NT2/D1 (cell line): Measurements from ENCODE around the gene POU2F3.

Experiments used
- DNase-seq: peaks from one replicate; pipeline ENCODE4 v3.0.0-alpha.2; 2011; ENCODE audit warnings: low read depth, low spot score
- H3K27me3 ChIP-seq: 2 replicates; pipeline ENCODE4 v1.6.0; 2011; ENCODE audit warnings: mild to moderate bottlenecking; ENCODE audit not compliant: insufficient read length, insufficient read depth
- H3K36me3 ChIP-seq: 2 replicates; pipeline ENCODE4 v1.6.1; 2011; ENCODE audit warnings: mild to moderate bottlenecking, low read length, mixed read lengths; ENCODE audit not compliant: insufficient read depth, insufficient read length
- H3K4me1 ChIP-seq: 2 replicates; pipeline ENCODE4 v1.5.1; 2011; ENCODE audit not compliant: insufficient read depth, insufficient read length
- H3K4me3 ChIP-seq: 2 replicates; pipeline ENCODE4 v1.5.1; 2011; ENCODE audit warnings: low read depth; ENCODE audit not compliant: insufficient read length
- H3K9ac ChIP-seq: 2 replicates; pipeline ENCODE4 v1.6.0; 2011; ENCODE audit warnings: low read depth; ENCODE audit not compliant: insufficient read length
- H3K9me3 ChIP-seq: 2 replicates; pipeline ENCODE4 v1.5.1; 2011; ENCODE audit warnings: mild to moderate bottlenecking, low read length; ENCODE audit not compliant: insufficient read depth
- SUZ12 ChIP-seq: IDR thresholded peaks from 2 replicates; pipeline ENCODE4 v1.6.1; 2011; ENCODE audit not compliant: insufficient read length, insufficient read depth; ENCODE audit errors: extremely low read depth
- YY1 ChIP-seq: IDR thresholded peaks from 2 replicates; pipeline ENCODE4 v1.6.1; 2011; ENCODE audit not compliant: insufficient read length, insufficient read depth
- ZNF274 ChIP-seq: IDR thresholded peaks from 2 replicates; pipeline ENCODE4 v1.6.1; 2011; ENCODE audit warnings: mild to moderate bottlenecking, low read depth, low read length

POU2F3 gene

DNA sequence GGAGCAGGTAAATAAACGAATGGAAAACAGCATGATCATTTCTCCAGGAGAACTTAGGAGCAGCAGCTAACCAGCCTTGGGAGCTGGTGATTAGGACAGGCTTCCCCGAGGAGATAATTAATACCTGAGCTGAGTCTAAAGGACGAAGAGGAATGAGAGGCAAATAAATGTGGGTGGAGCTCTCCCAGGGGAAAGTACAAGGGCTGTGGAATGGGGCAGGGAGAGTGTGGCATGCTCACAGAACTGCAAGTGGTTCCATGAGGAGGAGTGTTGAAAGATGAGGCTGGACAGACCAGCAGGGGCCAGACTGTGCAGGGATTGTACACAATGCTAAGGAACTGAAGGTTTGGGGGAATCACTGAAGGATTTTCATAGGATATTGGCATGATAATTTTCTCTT, 70.9 kb downstream of the POU2F3 start:
- Histone ChIP-seq H3K4me1 (peaks cover 6% of the 10 kb centered on the region), H3K4me3 (no peak overlapping the region), H3K27me3 (no peaks in the 10 kb centered on the region), H3K9ac (no peak overlapping the region), H3K9me3 (no peaks in the 10 kb centered on the region), H3K36me3 (no peaks in the 10 kb centered on the region)
- TF ChIP-seq ZNF274 (no peak), YY1 (no peak), SUZ12 (no peak)
- DNase-seq = no peak

DNA sequence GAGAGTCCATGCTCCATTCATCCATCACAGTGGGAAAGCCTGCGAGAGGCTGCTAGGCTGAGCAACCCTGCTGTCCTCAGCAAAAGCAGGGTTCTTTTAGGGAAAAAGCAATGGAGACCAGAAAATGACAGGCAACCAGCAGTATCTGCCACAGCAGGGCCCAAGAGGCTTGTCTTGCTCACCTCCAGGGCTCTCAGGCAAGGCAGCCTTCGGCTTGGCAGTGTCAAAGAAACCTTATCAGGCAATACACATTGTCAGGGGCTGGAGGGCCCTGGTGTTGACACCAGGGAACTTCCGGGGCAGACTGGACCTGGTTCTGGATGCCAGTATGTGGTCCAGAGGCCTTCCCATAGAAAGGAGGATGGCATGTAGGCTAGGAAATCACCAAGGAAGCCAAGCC, 74.9 kb downstream of the POU2F3 start:
- Histone ChIP-seq H3K4me1 (peaks cover 4% of the 10 kb centered on the region), H3K9me3 (no peaks in the 10 kb centered on the region), H3K27me3 (no peaks in the 10 kb centered on the region), H3K36me3 (no peaks in the 10 kb centered on the region), H3K9ac (no peak overlapping the region), H3K4me3 (no peak overlapping the region)
- TF ChIP-seq YY1 (no peak), SUZ12 (no peak), ZNF274 (no peak)
- no peak for DNase-seq

DNA sequence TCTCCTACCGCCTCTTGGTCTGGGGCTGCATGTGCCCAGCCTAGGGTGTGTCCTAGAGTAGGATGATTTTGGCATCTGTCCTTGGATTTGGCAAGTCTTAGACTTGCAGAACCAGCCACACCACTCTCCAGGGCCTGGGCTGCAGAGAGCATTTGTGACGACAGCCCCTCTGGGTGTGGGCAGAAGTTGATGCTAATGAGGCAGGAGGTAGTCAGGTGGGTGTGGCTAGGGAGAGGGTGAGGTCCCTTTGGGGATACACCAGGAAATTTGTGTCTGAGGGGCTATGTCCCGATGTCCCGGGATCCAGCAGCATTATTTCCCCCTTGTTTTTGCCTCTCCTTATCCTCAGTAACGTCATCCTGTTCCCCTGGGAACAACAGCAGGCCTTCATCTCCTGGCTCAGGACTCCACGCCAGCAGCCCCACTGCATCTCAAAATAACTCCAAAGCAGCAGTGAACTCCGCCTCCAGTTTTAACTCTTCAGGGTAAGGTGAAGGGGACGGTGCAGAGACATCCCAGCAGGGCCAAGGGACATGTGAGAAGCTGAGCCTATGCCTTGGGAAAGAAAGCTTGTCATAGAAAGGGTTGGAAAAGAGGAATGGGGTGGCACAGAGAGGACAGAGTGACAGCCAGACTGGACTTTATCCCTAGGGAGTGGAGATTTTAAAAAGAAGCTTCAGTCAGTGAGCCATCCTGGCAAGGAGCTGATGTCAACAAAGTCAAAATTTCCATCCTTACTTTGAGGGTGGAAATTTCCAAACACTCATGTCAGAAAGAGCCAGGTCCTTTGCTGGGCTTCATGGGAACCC, 77.1 kb downstream of the POU2F3 start:
- H3K9me3 ChIP-seq = no peaks in the 10 kb centered on the region
- H3K36me3 ChIP-seq = no peaks in the 10 kb centered on the region
- no peaks in the 10 kb centered on the region for H3K27me3 ChIP-seq
- DNase-seq = no peak
- no peak for TF ChIP-seq YY1
- no peak for TF ChIP-seq ZNF274
- no peak for TF ChIP-seq SUZ12
- H3K4me1 ChIP-seq = peaks cover 4% of the 10 kb centered on the region
- H3K4me3 ChIP-seq = no peak overlapping the region
- H3K9ac ChIP-seq = no peak overlapping the region

DNA sequence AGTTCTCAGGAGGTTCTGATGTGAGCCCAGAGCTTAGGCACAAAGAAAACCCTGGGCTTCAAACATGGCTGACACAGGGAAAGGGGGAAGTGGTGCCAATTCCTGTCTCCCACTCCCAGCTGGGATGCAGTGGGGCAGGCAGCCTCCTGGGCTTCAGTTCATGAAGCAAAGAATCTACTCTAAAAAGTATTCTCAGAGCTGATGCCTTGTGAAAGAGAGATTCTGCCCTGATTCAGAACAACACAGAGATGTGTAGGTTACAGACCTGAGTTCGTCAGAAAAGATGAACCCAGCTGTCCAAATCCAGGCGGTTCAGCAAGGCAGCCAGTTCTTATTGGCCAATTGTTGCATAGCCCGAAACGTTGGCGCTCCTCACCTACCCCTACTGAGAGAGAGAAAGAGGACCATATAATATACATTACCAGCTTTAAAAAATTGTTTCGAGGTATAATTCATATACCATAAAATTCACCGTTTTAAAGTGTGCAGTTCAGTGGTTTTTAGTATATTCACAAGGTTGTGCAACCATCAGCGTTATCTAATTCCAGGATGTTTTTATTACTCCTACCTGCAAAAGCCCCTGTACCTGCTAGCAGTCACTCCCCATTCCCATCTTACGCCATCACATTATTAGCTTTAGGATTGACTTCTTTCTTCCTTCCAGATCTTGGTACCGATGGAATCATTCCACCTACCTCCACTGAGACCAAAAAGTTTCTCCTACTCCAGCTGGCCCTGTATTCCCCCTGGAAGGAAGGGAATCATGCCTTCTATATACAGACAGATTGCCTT, 77.9 kb downstream of the POU2F3 start:
- TF ChIP-seq SUZ12 = no peak
- no peak for TF ChIP-seq YY1
- TF ChIP-seq ZNF274 = no peak
- H3K4me3 ChIP-seq = no peak overlapping the region
- no peaks in the 10 kb centered on the region for H3K9me3 ChIP-seq
- H3K36me3 ChIP-seq = no peaks in the 10 kb centered on the region
- peaks cover 4% of the 10 kb centered on the region for H3K4me1 ChIP-seq
- no peak overlapping the region for H3K9ac ChIP-seq
- no peak for DNase-seq
- no peaks in the 10 kb centered on the region for H3K27me3 ChIP-seq

DNA sequence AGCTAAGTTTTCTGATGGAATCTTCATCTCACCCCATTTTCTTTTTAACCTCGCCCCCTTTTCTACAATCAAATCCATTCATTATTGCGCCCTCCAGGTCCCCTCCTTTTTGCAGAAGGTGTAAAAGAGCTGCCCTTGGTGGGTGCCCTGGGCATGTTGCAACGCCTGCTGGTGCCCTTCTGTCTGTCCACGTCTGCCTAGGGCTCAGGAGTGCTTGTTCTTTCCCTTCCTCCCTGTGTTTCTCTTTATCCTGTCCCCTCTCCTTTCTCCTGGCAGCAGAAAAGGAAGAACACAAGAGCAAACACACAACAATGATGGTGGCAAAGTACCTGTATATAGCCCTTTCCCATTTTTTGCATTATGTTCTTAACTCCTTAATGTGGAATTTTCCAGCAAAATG, 79.0 kb downstream of the POU2F3 start:
- no peak overlapping the region for H3K4me3 ChIP-seq
- TF ChIP-seq SUZ12 (no peak), ZNF274 (no peak), YY1 (no peak)
- peaks cover 4% of the 10 kb centered on the region for H3K4me1 ChIP-seq
- no peaks in the 10 kb centered on the region for H3K9me3 ChIP-seq
- no peak overlapping the region for H3K9ac ChIP-seq
- no peaks in the 10 kb centered on the region for H3K36me3 ChIP-seq
- peaks cover 10% of the 10 kb centered on the region for H3K27me3 ChIP-seq
- no peak for DNase-seq

DNA sequence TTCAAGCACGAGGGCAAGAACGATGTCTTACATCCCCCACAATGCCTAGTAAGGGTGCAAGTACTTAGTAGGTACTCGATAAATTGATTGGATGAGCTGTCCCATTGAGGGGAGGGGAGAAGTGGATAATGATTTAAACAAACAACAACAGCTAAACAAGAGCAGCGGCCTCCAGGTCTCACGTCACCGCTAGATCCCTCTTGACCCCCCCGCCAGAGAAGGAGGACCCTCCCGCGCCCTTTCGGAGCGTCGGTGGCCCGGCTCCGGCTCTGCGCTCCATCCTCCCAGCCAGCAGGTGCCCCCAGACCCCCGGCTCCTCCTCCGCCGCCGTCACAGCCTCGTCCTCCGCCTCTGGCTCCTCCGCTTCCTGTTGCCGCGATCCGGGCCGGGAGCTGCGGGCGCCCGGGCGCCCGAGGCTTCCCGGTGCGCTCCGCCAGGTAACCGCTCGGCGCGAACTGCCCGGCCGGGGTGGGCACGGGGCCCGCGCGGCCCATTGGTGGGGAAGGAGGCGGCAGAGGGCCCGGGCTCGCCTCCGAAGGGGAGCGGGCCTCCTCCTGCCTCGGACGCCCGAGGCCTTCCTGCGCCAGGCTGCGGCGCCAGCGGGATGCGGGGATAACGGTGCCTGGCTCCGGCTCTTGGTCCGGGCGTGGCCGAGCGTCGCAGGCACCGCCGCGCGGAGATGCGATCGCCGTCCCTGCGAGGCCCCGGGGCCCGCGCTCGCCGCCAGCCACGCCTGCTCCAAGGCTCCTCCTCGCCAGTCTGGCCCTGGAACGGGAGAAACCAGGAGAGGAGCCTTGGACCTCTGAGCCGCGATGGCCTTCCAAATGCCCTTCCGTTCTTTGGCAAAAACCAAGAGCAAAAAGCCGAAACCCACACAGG, 85.2 kb downstream of the POU2F3 start, which contains the start of gene TLCD5:
TSS of gene TLCD5 (plus strand) at position 368 of the 879 bp plus-strand sequence. CDS start 2,143 bp downstream, outside the sequence.
- H3K4me3 ChIP-seq = peak within 1 kb of the TSS; percentile 77
- peak; percentile 86 for DNase-seq

More for the DNA sequence above, 85.2 kb downstream of the POU2F3 start, which contains the start of gene TLCD5:
- TF ChIP-seq YY1 (no peak), ZNF274 (no peak), SUZ12 (no peak)
- Histone ChIP-seq H3K27me3 (peaks cover 19% of the 10 kb centered on the region), H3K9ac (peak within 1 kb of the TSS; percentile 87), H3K9me3 (no peaks in the 10 kb centered on the region), H3K36me3 (peaks cover 15% of the 10 kb centered on the region), H3K4me1 (peaks cover 2% of the 10 kb centered on the region)
